Amniotic epithelial cell (primary cell): Measurements from ENCODE around the gene GRPEL2.

Source experiments
- DNase-seq: peaks from one replicate; pipeline ENCODE4 v3.0.0-alpha.2; 2010; ENCODE audit warnings: low read depth

The GRPEL2 gene

DNA sequence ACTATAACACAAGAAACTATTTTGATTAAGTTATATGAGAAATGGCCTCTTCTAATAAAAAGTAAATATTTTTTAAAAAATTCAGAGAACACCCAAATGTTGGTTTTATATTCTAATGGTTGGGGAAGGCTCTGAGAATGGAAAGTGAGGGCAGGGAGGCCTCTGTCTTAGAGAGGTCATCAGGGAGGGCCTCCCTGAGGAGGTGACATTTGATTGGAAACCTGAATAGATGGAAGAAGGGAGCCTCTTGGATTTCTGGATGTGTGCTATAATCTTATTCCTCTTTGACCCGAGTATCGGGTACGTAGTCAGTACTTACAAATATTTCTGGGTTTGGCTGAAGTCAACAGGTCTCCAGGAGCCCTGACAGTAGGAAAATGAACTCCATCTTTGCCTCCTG, 26.1 kb upstream of the GRPEL2 start:
- DNase-seq, result no peak

DNA sequence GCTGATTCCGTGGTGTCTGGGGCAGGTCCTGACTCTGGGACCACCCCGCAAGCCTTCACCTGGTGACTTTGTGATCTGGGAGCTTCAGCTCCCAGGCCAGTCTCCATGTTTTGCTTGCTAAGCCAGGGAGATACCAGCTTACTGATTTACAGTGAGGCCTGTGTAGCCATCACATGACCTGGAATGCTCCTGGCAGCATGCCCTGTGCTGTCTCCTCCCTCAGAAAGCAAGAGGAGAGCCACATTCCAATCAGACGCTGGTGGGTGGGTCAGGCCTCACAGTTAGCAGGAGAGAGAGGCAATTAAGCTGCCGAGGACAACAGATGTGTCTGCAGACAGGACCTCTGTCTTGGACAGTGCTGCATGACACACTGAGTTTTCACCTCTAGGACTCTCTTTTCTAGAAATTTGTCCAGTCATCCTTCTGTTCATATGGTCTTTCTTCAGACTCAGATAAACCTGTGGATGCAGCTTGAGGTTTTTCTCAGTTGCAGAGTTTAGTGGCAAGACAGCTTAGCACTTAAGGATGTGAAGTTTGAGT, 24.4 kb upstream of the GRPEL2 start:
- peak; percentile 97 for DNase-seq

DNA sequence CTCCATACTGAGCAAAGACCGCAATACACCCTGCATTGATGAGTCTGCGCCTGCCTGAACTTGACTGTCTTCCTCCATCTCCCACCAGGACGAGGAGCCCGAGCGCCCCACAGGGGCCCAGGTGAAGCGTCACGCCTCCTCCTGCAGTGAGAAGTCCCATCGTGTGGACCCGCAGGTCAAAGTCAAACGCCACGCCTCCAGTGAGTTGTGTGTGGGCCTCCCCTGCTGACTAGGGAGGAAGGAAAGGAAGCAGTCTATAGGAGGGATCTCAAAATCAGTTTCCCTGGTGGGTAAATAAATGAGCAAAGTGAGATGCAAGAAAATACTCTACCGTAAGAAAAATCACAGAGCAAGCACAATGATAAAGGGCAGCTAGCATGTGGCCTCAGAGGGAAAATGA, 22.8 kb upstream of the GRPEL2 start:
- DNase-seq, result no peak

DNA sequence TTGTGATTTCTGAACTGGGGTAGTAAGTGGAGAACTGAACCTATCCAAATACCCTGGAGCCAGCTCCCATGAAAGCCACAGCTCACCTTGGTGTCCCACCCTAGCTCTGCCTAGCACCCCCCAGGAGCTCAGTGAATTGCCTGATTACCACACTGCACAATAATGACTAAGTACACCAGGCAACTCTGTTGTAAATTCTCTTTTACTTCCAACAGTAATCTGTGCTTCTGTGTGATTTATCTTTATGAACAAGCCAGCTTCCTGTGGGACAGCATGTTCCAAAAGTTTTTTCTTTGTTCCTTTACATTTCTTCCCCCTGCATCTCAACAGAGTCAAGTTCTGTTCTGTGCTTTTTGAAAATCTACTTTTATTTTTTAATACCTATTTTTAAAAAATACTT, 22.1 kb upstream of the GRPEL2 start:
- DNase-seq, result peak; percentile 89

DNA sequence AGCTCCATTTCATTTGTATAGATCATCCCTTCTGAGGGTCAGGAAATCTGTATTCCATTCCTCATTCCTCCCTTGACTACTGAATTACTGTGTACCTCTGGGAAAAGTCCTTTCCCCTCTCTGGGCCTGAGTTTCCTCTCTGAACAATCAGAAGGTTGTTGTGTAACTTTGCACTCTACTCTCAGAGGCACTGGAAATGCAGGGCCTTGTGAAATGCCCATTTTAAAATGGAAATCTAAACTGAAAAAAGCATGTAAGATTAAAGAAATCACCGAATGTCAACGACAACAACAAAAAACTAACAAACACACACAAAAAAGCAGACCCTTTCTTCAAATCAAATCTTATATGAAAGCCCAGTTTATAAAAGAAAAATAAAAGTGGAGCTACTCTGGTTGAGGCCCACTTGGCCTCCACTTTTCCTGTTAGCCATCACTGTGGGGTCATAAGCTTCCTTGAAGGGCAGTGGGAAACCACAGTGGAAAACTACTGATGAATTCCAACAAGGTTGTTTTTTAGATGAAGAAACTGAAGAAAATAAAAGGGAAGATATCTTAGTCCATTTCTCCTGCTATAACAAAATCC, 21.6 kb upstream of the GRPEL2 start:
- peak; percentile 81 for DNase-seq

DNA sequence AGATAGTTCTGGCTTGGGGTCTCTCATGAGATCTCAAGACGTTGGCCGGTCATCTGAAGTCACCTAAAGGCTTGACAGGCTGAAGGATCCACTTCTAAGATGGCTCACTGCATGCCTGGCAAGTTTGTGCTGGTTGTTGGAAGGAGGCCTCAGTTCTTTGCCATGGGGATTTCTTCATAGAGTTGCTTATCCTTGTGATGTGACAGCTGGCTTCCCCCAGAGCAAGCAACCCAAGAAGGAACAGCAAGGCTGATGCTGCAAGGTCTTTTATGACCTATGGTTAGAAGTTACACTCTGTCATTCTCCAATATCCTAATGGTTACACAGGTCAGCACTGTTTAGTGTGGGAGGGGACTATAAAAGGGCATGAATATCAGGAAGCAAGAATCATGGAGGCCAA, 20.7 kb upstream of the GRPEL2 start:
- no peak for DNase-seq

DNA sequence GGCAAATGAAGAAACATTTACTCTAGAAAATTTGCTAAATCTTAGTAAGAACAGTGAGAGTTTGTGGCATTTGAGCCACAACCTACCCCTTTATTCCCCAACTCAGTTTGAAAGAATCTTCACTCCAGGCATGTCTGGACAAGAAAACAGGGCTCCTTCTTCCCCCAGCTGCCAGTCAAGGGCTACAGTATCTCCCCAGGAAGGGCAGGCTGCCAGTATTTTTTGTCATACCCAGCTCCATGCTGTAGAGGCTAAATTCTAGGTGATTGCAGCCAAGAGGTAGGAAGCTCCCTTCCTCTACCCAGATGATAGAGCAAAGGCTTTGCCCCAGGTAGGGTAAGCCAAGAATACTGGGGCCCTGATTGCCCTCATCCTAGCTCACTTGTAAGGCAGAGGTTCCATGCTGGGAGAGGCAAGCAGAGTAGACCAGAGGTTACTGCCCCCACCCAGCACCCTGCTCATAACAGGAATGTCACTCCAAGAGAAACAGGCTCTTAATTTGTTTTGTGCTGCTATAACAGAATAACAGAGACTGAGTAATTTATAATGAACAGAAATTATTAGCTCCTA, 20.0 kb upstream of the GRPEL2 start:
- peak; percentile 25 for DNase-seq

DNA sequence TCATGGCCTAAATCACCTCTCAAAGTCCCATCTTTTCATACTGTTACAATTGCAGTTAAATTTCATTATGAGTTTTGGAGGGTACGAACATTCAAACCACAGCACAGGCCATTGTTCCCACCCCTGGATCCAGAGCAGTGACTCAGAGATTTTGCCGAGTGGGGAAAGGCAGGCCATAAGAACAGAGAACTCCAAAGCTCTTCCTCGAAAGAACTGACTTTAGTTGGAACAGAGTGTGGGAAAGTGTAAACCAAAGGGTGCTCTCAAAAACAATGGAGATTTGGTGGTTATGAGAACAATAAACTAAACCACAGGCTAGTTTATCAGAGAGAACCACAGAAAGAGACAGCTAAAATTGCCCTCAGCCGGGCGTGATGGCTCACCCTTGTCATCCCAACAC, 19.4 kb upstream of the GRPEL2 start:
- no peak for DNase-seq

DNA sequence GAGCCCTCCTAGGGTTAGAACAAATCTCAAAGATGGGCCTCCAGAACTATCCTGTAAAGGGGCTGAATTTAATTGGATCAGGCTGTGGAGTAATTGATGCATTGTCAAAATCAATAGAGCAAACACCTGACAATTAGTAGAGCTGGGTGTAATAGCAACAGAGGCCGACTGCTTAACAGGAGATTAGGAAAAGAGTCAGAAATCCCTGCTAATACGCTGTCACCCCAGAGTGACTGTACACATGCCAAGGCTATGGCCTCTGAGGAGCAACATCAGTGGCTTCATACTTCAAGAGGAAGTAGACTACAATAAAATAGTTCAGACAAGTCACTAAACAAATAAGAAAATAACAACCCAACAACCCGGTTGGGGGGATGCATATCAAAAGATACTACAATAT, 18.7 kb upstream of the GRPEL2 start:
- no peak for DNase-seq

DNA sequence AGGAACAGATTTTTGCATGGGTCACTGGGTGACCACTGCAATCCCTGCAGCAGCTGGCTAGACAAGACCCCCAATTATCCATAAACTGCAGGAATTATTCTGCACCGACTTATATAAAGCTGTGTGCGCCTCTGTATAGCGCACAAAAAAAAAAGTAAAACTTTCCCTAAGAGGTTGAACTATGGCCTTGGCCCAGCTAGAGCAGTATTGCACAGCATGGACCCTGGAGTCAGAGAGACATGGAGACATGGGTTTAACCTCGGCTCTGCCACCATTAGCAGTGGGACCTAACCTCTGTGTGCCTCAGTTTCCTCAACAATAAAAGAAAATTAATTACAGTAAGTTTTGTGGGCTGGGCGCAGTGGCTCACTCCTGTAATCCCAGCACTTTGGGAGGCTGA, 17.1 kb upstream of the GRPEL2 start:
- no peak for DNase-seq

DNA sequence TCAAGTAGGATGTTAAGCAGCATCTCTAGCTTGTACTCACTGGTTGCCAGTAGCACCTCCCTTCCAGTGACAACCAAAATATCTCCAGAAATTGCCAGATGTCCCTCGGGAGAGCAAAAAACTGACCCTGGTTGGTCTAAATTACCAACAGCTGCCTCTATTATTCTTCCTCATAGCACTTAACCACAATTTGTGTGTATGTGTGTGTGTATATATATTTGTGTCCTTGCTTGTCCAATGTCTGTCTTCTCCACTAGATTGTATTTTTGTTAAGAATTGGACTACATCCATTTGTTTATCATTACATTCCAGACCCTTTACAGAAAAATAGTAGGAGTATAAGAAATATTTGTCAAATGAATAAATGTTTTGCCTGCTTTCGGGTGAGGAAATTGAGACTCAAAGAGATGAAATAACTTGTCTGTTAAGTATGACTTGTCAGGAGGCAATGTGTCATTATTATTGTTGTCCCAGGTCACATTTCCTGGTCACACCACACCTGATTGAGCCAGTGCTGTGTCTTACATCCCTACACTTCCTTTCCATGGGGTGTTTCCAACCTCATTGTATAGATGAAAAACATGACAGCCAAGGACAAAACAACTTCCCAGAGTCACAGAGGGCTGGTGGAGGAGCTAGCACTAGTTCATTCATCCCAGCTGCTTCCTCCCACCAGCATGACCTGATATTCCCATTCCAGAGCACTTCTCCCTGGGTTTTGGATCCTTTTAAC, 11.4 kb upstream of the GRPEL2 start:
- no peak for DNase-seq

DNA sequence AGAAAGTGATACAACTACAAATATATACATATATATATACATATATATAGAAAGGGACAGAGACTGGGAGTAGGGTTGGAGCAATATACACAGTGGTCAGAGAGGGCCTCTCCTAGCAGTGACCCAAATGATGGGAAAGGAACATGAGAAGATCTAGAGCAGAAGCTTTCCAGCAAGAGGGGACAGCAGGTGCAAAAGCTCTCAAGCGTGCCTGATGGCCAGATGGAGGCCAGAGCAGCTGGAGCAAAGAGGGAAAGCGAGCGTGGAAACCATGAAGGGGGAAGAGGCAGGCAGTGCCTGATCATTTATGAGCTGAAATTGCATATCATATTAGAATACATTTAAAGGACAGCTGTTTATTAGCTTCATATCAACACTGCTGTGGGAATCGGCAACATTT, 7.6 kb upstream of the GRPEL2 start:
- no peak for DNase-seq

DNA sequence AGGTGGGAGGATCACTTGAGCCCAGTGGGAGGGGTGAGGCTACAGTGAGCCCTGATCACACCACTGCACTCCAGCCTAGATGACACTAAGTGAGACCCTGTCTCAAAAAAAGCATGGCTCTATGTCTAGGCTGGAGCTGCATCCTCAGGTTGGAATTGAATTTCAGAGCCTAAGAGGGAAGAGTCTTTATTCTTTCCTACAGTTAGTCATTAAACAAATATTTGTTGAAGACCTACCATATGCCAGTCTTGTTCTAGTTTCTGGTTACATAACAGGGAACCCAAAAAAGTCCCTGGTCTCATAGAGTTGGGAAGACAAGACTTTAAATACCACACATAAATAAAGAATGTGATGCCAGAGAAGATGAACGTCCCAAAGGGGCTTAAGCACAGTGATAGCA, 6.9 kb upstream of the GRPEL2 start:
- no peak for DNase-seq

DNA sequence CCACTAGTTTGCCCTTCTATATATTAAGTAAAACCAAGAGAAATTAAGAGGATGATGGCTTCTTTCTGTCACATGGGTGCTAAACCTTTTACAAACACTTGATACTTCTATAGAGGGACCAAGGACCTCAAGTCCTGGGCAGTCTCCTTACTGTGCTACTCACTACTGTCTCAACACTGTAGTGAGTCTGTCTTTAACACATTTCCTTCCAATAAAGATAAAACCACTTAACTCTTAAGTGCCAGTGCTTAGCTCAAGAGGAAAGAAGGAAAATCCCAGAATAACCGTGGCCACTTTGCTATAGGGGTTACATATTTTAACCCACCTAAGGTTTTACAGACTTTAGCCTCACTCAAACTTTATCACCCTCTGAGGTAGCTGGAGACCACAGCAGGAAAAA, 4.4 kb upstream of the GRPEL2 start:
- no peak for DNase-seq

DNA sequence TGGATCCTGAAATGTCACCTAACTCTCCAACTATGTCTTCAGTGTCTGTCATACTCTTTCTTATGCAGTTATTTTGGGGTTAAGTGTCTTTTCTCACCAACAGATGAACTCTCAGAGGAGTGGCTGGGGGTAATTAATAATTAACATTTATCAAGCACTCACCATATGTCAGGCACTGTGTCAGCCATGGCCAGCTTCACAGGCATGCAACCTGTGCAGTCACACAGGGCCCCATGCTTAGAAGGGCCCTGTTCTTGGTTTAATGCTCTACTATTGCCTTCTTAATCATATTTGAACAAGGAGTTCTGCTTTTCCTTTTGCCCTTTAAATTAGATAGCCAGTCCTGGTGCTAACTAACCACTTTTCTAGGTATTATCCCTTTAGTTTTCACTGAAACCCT, 3.4 kb upstream of the GRPEL2 start:
- DNase-seq, result no peak

DNA sequence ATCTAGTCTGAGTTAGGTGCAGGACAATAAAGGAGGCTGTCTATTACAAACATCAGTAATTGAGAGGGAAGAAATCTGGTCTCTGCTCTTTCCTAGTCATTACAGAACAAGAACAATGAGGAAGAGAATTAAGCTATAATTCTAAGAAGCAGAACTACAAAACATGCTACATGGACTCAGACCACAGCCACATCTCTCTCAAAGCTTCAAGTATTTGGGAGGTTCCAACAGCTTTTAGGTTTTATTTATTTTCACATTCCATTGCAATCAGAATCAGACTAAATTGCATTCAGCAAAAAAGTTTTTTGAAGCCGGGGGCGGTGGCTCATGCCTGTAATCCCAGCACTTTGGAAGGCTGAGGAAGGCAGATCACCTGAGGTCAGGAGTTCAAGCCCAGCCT, 1.1 kb upstream of the GRPEL2 start:
- no peak for DNase-seq

DNA sequence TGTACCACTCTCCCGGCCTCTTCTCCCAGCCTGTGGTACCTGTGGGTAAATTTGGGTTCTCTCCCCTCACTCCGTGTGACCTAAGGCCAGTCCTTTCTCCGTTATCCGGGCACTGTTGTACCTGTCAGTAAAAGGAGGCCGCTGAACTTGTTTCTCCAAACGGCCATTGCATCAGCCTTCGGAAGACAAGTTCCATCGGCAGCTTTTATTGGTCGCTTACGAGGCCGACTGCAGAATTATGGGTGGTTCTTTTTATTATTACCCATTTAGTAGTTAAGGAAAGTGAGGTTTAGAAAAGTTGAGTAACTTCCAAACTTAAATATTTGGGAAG, 558 bp downstream of the GRPEL2 start:
- DNase-seq, result peak; percentile 29

DNA sequence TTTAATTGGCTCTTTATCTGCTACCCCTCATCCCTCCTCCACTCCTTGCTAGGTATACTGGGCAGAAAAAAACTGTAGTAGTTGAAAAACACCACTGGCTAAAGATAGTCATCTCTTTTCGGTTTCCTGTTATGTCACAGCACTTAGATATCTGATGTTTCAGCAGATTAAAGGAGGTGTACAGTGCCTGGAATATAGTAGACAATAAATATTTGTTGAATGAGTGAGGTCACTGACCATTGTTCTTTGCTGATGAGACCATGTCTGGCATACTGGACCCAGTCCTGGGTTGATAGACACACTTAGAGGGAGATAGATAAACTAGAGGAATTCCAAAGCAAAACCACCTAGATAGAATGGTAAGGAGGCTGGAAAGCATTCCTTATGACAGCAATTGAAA, 3.2 kb downstream of the GRPEL2 start:
- DNase-seq, result no peak

DNA sequence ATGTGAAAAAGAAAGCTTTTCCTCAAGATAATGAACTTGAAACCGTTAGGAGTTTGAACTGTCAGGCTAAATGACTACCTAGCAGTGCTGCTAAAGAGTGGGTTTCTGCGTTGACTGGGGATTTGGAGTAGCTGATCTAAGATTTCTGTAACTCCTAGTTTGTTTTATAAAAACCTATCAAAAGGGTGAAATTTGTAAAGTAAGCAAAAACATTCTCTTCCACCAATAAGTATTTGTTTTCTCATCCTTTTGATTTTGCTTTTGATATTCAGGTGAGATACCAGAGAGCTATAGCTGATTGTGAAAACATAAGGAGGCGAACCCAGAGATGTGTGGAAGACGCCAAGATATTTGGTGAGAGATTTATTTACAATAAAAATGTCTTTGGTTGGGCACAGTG, 4.1 kb downstream of the GRPEL2 start:
- DNase-seq, result no peak

DNA sequence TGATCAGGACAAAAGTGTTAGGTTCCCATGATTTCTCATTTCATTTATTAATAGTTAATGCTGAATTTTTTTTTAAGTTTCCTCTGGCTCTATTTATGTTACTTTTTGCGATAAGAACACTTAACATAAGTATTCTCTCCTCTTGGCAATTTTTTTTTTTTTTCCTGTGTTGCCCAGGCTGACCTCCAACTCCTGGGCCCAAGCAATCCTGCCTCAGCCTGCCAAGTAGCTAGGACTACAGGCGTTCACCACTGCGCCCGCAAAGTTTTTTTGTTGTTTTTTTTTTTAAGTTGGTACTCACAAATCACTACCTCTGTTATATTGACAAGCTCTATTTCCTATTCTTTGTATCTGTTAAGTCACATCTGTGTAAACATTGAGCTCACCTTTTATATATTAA, 6.9 kb downstream of the GRPEL2 start:
- DNase-seq, result no peak

DNA sequence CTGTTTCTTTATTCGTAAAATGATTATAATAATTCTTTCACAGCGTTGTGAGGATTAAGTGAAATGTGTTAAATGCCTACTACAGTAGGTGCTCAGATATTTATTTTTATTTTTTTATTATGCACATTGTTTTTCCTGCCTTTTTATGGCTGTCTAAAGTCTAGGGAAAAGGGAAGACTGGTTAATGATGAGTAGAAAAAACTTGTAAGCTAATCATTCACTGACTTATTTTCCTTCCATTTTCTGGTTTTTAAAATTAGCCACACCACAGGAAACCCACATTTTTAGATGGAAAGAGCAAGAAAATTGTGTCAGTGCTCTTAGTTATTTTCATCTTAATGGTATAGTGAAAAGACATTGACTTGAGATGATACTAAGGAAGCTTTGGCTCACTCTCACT, 8.6 kb downstream of the GRPEL2 start:
- no peak for DNase-seq

DNA sequence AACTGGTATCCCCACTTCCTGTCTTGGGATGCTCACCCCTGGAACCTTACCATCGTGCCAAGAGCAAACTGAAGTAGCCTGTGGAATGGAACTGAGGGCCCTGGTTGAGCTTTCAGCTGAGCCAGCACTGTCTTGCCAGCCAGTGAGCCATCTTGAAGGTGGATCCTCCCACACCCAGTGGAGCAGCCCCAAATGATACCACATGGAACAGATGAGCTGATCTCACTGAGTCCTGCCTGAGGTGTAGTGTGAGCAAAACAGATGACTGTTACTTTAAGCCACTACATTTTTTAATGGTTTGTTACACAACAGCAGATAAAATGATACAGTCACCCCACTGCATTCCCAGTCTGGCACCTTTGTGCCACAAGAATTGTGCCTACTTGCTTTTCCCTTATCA, 10.4 kb downstream of the GRPEL2 start:
- peak; percentile 8 for DNase-seq

DNA sequence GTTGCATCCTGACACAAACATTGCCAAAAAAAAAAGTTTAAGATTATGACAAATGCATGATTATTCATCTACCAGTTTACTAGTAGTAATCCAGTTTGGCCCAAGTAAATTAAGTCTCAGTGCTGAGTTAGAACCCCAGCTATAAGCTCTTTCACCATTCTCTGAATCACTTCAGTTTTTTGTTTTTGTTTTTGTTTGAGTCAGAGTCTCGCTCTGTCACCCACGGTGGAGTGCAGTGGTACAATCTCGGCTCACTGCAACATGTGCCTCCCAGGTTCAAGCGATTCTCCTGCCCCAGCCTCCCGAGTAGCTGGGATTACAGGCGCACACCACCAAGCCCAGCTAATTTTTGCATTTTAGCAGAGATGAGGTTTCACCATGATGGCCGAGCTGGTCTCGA, 11.1 kb downstream of the GRPEL2 start:
- DNase-seq, result no peak
